HG02852 (cell line): Measurements from ENCODE around the gene USF1.
"Not testable (repeated sequence)": the region's sequence is repeated elsewhere in the genome, so short reads cannot be mapped to it uniquely, and the experiment has no call there.

Experiments used
- ATAC-seq: cut with Tn5 transposase; IDR thresholded peaks from one replicate; pipeline ENCODE4 v1.9.1; 2021; ENCODE audit warnings: mild to moderate bottlenecking, moderate library complexity; ENCODE audit not compliant: unreplicated experiment

USF1 gene

DNA sequence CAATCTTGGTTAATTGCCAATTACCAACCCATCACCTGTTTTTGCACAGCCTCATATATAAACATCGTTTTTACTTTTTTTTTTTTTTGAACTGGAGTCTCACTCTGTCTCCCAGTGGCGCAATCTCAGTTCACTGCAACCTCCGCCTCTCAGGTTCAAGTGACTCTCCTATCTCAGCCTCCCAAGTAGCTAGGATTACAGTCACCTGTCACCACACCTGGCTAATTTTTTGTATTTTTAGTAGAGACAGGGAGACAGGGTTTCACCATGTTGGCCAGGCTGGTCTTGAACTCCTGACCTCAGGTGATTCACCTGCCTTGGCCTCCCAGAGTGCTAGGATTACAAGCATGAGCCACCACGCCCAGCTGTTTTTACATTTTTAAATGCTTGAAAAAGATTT, 53.7 kb downstream of the USF1 start:
- ATAC-seq, result not testable (repeated sequence)
